Measurements from ENCODE around the gene TMEM132C.
"Not testable (repeated sequence)": the region's sequence is repeated elsewhere in the genome, so short reads cannot be mapped to it uniquely, and the experiment has no call there.

Gene TMEM132C

GRCh38 chr12:128570191-128571065 is 303.5 kb downstream of the TMEM132C start:
- no peak for DNase-seq

- DNase-seq, result no peak
Observed at GRCh38 chr12:128571906-128572810, 305.2 kb downstream of the TMEM132C start.

GRCh38 chr12:128573907-128574306 is 306.9 kb downstream of the TMEM132C start:
- no peak for DNase-seq

GRCh38 chr12:128578045-128578444 is 311.1 kb downstream of the TMEM132C start:
- peak; percentile 78 for DNase-seq

- no peak for DNase-seq
Observed at GRCh38 chr12:128581321-128581761, 314.4 kb downstream of the TMEM132C start.

GRCh38 chr12:128583453-128583852 is 316.5 kb downstream of the TMEM132C start:
- DNase-seq, result peak; percentile 53

GRCh38 chr12:128586451-128587029 is 319.6 kb downstream of the TMEM132C start:
- peak; percentile 80 for DNase-seq

- DNase-seq, result no peak
Observed at GRCh38 chr12:128587918-128588317, 320.9 kb downstream of the TMEM132C start.

GRCh38 chr12:128592220-128592744 is 325.3 kb downstream of the TMEM132C start:
- DNase-seq, result no peak

GRCh38 chr12:128594521-128594920 is 327.6 kb downstream of the TMEM132C start:
- no peak for DNase-seq

- DNase-seq, result no peak
Observed at GRCh38 chr12:128595609-128596008, 328.6 kb downstream of the TMEM132C start.

GRCh38 chr12:128600886-128601285 is 333.9 kb downstream of the TMEM132C start:
- DNase-seq, result no peak

GRCh38 chr12:128603573-128604115 is 336.7 kb downstream of the TMEM132C start:
- no peak for DNase-seq

GRCh38 chr12:128604219-128604618 is 337.2 kb downstream of the TMEM132C start:
- DNase-seq, result not testable (repeated sequence)

- DNase-seq, result no peak
Observed at GRCh38 chr12:128606051-128606450, 339.1 kb downstream of the TMEM132C start.

- DNase-seq, result no peak
Observed at GRCh38 chr12:128606538-128606937, 339.6 kb downstream of the TMEM132C start.

- no peak for DNase-seq
Observed at GRCh38 chr12:128606970-128607369, 340.0 kb downstream of the TMEM132C start.

GRCh38 chr12:128607641-128608040 is 340.7 kb downstream of the TMEM132C start:
- no peak for DNase-seq

GRCh38 chr12:128609861-128610260 is 342.9 kb downstream of the TMEM132C start:
- no peak for DNase-seq

GRCh38 chr12:128611736-128612135 is 344.8 kb downstream of the TMEM132C start:
- no peak for DNase-seq

- no peak for DNase-seq
Observed at GRCh38 chr12:128612150-128612850, 345.3 kb downstream of the TMEM132C start.
